Liver (tissue), 9 donors: ENCODE results near the gene TEX29. TPM values are rescaled to one million over a fixed set of nuclear protein-coding genes. Genes with fewer than 3 reads are reported as not detected.

Experiments used
- DNase-seq: peaks from one replicate; pipeline ENCODE4 v3.0.0-alpha.2; 2017; ENCODE audit warnings: low spot score
- H3K27ac ChIP-seq, 2 donors: one replicate each; pipeline ENCODE4 v1.7.0; 2013; ENCODE audit warnings: inconsistent platforms in 2 of 2, low read length in 2 of 2, control low read depth in 1 of 2, low read depth in 1 of 2, mild to moderate bottlenecking in 1 of 2
- H3K27me3 ChIP-seq, 4 donors: one replicate each; pipeline versions ENCODE4 v1.6.1 to v1.7.0; 2013; ENCODE audit warnings: low read length in 3 of 4, inconsistent platforms in 1 of 4, mild to moderate bottlenecking in 1 of 4, moderate library complexity in 1 of 4; ENCODE audit not compliant: control insufficient read depth in 4 of 4, insufficient read depth in 4 of 4
- H3K36me3 ChIP-seq, 4 donors: one replicate each; pipeline versions ENCODE4 v1.6.1 to v1.7.0; 2013; ENCODE audit warnings: low read length in 3 of 4, mild to moderate bottlenecking in 3 of 4, low read depth in 1 of 4, moderate library complexity in 1 of 4; ENCODE audit not compliant: control insufficient read depth in 4 of 4, insufficient read depth in 3 of 4
- H3K4me1 ChIP-seq, 4 donors: one replicate each; pipeline versions ENCODE4 v1.6.1 to v1.7.0; 2013; ENCODE audit warnings: low read length in 3 of 4, mild to moderate bottlenecking in 3 of 4, moderate library complexity in 1 of 4; ENCODE audit not compliant: control insufficient read depth in 4 of 4, insufficient read depth in 4 of 4
- H3K4me3 ChIP-seq, 3 donors: one replicate each; pipeline versions ENCODE4 v1.6.1 to v1.7.0; 2013; ENCODE audit warnings: low read length in 3 of 3, control low read depth in 1 of 3, low read depth in 1 of 3, mild to moderate bottlenecking in 1 of 3
- H3K9ac ChIP-seq, 2 donors: one replicate each; pipeline ENCODE4 v1.7.0; 2013; ENCODE audit warnings: low read length in 2 of 2, mild to moderate bottlenecking in 2 of 2, moderate library complexity in 2 of 2, control low read depth in 1 of 2, low read depth in 1 of 2
- H3K9me3 ChIP-seq, 4 donors: one replicate each; pipeline versions ENCODE4 v1.6.1 to v1.7.0; 2013; ENCODE audit warnings: low read length in 3 of 4; ENCODE audit not compliant: control insufficient read depth in 4 of 4
- EGR1 ChIP-seq, 2 donors: IDR thresholded peaks; 2 replicates each; pipeline ENCODE4 v1.6.1; 2016 to 2018; ENCODE audit warnings: antibody characterized with exemption in 2 of 2, low read depth in 2 of 2
- FOXA1 ChIP-seq: IDR thresholded peaks from 2 replicates; pipeline ENCODE4 v1.6.1; 2016; ENCODE audit warnings: antibody characterized with exemption
- FOXA2 ChIP-seq: IDR thresholded peaks from 2 replicates; pipeline ENCODE4 v1.6.1; 2016; ENCODE audit warnings: antibody characterized with exemption
- GABPA ChIP-seq, 2 donors: IDR thresholded peaks in 1 of 2; conservative IDR thresholded peaks in 1 of 2; 2 replicates each; pipeline ENCODE4 v1.6.1; 2016; ENCODE audit warnings: antibody characterized with exemption in 2 of 2, mild to moderate bottlenecking in 1 of 2, moderate library complexity in 1 of 2
- HNF4A ChIP-seq, 2 donors: conservative IDR thresholded peaks; 2 replicates each; pipeline ENCODE4 v1.6.1; 2016; ENCODE audit warnings: antibody characterized with exemption in 2 of 2, mild to moderate bottlenecking in 2 of 2
- HNF4G ChIP-seq: IDR thresholded peaks from 2 replicates; pipeline ENCODE4 v1.6.1; 2016; ENCODE audit warnings: antibody characterized with exemption
- JUND ChIP-seq, 2 donors: IDR thresholded peaks; 2 replicates each; pipeline ENCODE4 v1.6.1; 2016; ENCODE audit warnings: antibody characterized with exemption in 2 of 2
- NR2F2 ChIP-seq: IDR thresholded peaks from 2 replicates; pipeline ENCODE4 v1.6.1; 2016; ENCODE audit warnings: antibody characterized with exemption
- RAD21 ChIP-seq, 2 donors: IDR thresholded peaks; 2 replicates each; pipeline ENCODE4 v1.6.1; 2016; ENCODE audit warnings: antibody characterized with exemption in 2 of 2, mild to moderate bottlenecking in 2 of 2
- RXRA ChIP-seq, 2 donors: IDR thresholded peaks; 2 replicates each; pipeline ENCODE4 v1.6.1; 2017 to 2018; ENCODE audit warnings: antibody characterized with exemption in 2 of 2, mild to moderate bottlenecking in 1 of 2
- SP1 ChIP-seq: IDR thresholded peaks from 2 replicates; pipeline ENCODE4 v1.6.1; 2018; ENCODE audit warnings: antibody characterized with exemption, mild to moderate bottlenecking
- TAF1 ChIP-seq: conservative IDR thresholded peaks from 2 replicates; pipeline ENCODE4 v1.6.1; 2016; ENCODE audit warnings: antibody characterized with exemption, mild to moderate bottlenecking
- YY1 ChIP-seq: IDR thresholded peaks from 2 replicates; pipeline ENCODE4 v1.6.1; 2016; ENCODE audit warnings: antibody characterized with exemption, mild to moderate bottlenecking
- WGBS: extraction: QIAGEN DNeasy Blood & Tissue Kit; methylation state at CpG from one replicate; pipeline ENCODE4 v1.1.7; 2013; 5-methylcytosine and 5-hydroxymethylcytosine counted together
- polyA plus RNA-seq, 2 donors: library from polyadenylated mRNA; stranded (reverse) in 1 of 2; unstranded in 1 of 2; fragments of 200-250 nt in 1 of 2; fragments of >200 nt in 1 of 2; fragmentation: Nextera tagmentation in 1 of 2; extraction: Ambion mirVana in 1 of 2; gene quantifications; one replicate each; pipeline versions ENCODE4 v1.2.1 to v1.2.3, GENCODE V29; 2013 to 2015
- total RNA-seq, 2 donors: library from RNA; depleted of rRNA; stranded (reverse); fragments of >200 nt; gene quantifications; one replicate each; pipeline ENCODE4 v1.2.3, GENCODE V29; 2014
- TF ChIP-seq, protein P1 (sequence below): IDR thresholded peaks from 2 replicates; pipeline ENCODE4 v1.6.1; 2016; ENCODE audit warnings: antibody characterized with exemption, mild to moderate bottlenecking
- TF ChIP-seq, protein P2 (sequence below): fragments of 150-350 bp; IDR thresholded peaks from 2 replicates; pipeline ENCODE4 v1.5.1; 2017; ENCODE audit warnings: improper control_type of control experiment, low read depth, low read length; ENCODE audit not compliant: missing input control
- TF ChIP-seq, protein P3 (sequence below): IDR thresholded peaks from 2 replicates; pipeline ENCODE4 v1.6.1; 2016; ENCODE audit warnings: antibody characterized with exemption
- TF ChIP-seq, protein P4 (sequence below): IDR thresholded peaks from 2 replicates; pipeline ENCODE4 v1.6.1; 2016; ENCODE audit warnings: antibody characterized with exemption
- TF ChIP-seq, protein P5 (sequence below): IDR thresholded peaks from 2 replicates; pipeline ENCODE4 v1.6.1; 2016; ENCODE audit warnings: antibody characterized with exemption
- donor health status: healthy.
- donor health status: healthy.
- donor health status: healthy.
- donor health status: healthy.
- donor health status: healthy.

The TEX29 gene
- total and polyA plus RNA-seq, 4 donors = 0.17 TPM; not detected in 3

DNA sequence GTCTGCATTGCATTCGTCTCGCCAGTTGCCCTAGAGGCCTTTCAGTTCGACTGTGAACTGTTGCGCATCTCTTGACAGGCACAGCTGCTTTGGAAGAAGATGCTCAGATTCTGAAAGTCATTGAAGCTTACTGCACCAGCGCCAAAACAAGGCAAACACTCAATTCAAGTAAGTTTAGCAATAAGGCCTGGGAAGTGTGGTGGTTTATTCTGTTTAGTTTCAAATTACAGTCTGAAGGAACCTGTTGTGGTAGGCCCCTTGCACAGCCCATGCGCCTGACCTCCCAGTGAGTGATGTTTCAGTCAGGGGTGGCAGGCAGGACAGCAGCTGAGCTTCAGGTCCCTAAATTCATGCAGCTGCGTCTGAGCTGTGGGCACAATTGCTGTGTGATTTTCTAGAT lies 32.2 kb upstream of the TEX29 start:
- Histone ChIP-seq H3K9ac (no peak overlapping the region), H3K4me3 (no peak overlapping the region), H3K36me3 (peaks cover 14 to 75% (median 59%) of the 10 kb centered on the region in 4 donors), H3K4me1 (no peaks in the 10 kb centered on the region), H3K27ac (no peak overlapping the region), H3K9me3 (no peaks in the 10 kb centered on the region), H3K27me3 (no peaks in the 10 kb centered on the region)
- no peak for DNase-seq
- TF ChIP-seq FOXA2 (no peak), YY1 (no peak), RAD21 (IDR thresholded peaks at IDR 0.05) (no peak), TAF1 (no peak), GABPA (IDR thresholded peaks at IDR 0.05 in 1 of 2, conservative IDR thresholded peaks at IDR 0.05 in 1 of 2) (no peak), HNF4G (no peak), SP1 (no peak), FOXA1 (no peak), RXRA (IDR thresholded peaks at IDR 0.05) (no peak), NR2F2 (no peak), JUND (IDR thresholded peaks at IDR 0.05) (no peak), EGR1 (IDR thresholded peaks at IDR 0.05; ENCODE audit: low read depth in 2 of 2) (no peak), HNF4A (conservative IDR thresholded peaks at IDR 0.05) (no peak)
- TF ChIP-seq, protein P1, sequence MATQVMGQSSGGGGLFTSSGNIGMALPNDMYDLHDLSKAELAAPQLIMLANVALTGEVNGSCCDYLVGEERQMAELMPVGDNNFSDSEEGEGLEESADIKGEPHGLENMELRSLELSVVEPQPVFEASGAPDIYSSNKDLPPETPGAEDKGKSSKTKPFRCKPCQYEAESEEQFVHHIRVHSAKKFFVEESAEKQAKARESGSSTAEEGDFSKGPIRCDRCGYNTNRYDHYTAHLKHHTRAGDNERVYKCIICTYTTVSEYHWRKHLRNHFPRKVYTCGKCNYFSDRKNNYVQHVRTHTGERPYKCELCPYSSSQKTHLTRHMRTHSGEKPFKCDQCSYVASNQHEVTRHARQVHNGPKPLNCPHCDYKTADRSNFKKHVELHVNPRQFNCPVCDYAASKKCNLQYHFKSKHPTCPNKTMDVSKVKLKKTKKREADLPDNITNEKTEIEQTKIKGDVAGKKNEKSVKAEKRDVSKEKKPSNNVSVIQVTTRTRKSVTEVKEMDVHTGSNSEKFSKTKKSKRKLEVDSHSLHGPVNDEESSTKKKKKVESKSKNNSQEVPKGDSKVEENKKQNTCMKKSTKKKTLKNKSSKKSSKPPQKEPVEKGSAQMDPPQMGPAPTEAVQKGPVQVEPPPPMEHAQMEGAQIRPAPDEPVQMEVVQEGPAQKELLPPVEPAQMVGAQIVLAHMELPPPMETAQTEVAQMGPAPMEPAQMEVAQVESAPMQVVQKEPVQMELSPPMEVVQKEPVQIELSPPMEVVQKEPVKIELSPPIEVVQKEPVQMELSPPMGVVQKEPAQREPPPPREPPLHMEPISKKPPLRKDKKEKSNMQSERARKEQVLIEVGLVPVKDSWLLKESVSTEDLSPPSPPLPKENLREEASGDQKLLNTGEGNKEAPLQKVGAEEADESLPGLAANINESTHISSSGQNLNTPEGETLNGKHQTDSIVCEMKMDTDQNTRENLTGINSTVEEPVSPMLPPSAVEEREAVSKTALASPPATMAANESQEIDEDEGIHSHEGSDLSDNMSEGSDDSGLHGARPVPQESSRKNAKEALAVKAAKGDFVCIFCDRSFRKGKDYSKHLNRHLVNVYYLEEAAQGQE = no peak
- TF ChIP-seq, protein P2, sequence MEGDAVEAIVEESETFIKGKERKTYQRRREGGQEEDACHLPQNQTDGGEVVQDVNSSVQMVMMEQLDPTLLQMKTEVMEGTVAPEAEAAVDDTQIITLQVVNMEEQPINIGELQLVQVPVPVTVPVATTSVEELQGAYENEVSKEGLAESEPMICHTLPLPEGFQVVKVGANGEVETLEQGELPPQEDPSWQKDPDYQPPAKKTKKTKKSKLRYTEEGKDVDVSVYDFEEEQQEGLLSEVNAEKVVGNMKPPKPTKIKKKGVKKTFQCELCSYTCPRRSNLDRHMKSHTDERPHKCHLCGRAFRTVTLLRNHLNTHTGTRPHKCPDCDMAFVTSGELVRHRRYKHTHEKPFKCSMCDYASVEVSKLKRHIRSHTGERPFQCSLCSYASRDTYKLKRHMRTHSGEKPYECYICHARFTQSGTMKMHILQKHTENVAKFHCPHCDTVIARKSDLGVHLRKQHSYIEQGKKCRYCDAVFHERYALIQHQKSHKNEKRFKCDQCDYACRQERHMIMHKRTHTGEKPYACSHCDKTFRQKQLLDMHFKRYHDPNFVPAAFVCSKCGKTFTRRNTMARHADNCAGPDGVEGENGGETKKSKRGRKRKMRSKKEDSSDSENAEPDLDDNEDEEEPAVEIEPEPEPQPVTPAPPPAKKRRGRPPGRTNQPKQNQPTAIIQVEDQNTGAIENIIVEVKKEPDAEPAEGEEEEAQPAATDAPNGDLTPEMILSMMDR = no peak
- TF ChIP-seq, protein P3, sequence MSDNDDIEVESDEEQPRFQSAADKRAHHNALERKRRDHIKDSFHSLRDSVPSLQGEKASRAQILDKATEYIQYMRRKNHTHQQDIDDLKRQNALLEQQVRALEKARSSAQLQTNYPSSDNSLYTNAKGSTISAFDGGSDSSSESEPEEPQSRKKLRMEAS = no peak
- TF ChIP-seq, protein P4, sequence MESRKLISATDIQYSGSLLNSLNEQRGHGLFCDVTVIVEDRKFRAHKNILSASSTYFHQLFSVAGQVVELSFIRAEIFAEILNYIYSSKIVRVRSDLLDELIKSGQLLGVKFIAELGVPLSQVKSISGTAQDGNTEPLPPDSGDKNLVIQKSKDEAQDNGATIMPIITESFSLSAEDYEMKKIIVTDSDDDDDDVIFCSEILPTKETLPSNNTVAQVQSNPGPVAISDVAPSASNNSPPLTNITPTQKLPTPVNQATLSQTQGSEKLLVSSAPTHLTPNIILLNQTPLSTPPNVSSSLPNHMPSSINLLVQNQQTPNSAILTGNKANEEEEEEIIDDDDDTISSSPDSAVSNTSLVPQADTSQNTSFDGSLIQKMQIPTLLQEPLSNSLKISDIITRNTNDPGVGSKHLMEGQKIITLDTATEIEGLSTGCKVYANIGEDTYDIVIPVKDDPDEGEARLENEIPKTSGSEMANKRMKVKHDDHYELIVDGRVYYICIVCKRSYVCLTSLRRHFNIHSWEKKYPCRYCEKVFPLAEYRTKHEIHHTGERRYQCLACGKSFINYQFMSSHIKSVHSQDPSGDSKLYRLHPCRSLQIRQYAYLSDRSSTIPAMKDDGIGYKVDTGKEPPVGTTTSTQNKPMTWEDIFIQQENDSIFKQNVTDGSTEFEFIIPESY = no peak
- TF ChIP-seq, protein P5, sequence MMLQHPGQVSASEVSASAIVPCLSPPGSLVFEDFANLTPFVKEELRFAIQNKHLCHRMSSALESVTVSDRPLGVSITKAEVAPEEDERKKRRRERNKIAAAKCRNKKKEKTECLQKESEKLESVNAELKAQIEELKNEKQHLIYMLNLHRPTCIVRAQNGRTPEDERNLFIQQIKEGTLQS = no peak
- WGBS = 95% methylated on average over 7 of the region's 7 CpGs
